GM19397 (cell line): ENCODE results near the gene GALNT2.

Experiments used
- ATAC-seq: cut with Tn5 transposase; IDR thresholded peaks from one replicate; pipeline ENCODE4 v1.9.1; 2021; ENCODE audit warnings: mild to moderate bottlenecking, moderate library complexity; ENCODE audit not compliant: unreplicated experiment

Gene GALNT2

GRCh38 chr1:230109066-230109465, 42.0 kb downstream of the GALNT2 start:
- ATAC-seq, result no peak

GRCh38 chr1:230109895-230110667, 43.0 kb downstream of the GALNT2 start:
- ATAC-seq, result peak; percentile 85

GRCh38 chr1:230110971-230111370, 43.9 kb downstream of the GALNT2 start:
- no peak for ATAC-seq

GRCh38 chr1:230112131-230112701, 45.2 kb downstream of the GALNT2 start:
- no peak for ATAC-seq

GRCh38 chr1:230112782-230113181, 45.7 kb downstream of the GALNT2 start:
- no peak for ATAC-seq

- ATAC-seq, result no peak
Observed at GRCh38 chr1:230113235-230113592, 46.2 kb downstream of the GALNT2 start.

GRCh38 chr1:230113593-230114236, 46.7 kb downstream of the GALNT2 start:
- no peak for ATAC-seq

GRCh38 chr1:230114237-230114651, 47.2 kb downstream of the GALNT2 start:
- no peak for ATAC-seq

GRCh38 chr1:230117694-230118093, 50.7 kb downstream of the GALNT2 start:
- peak; percentile 46 for ATAC-seq

GRCh38 chr1:230119340-230119739, 52.3 kb downstream of the GALNT2 start:
- no peak for ATAC-seq

GRCh38 chr1:230120289-230120920, 53.4 kb downstream of the GALNT2 start:
- ATAC-seq, result no peak

- no peak for ATAC-seq
Observed at GRCh38 chr1:230120921-230121381, 53.9 kb downstream of the GALNT2 start.

- no peak for ATAC-seq
Observed at GRCh38 chr1:230121950-230122349, 54.9 kb downstream of the GALNT2 start.

GRCh38 chr1:230122366-230123279, 55.6 kb downstream of the GALNT2 start:
- no peak for ATAC-seq

- ATAC-seq, result peak; percentile 75
Observed at GRCh38 chr1:230123280-230124185, 56.5 kb downstream of the GALNT2 start.

GRCh38 chr1:230124186-230125128, 57.4 kb downstream of the GALNT2 start:
- no peak for ATAC-seq

- no peak for ATAC-seq
Observed at GRCh38 chr1:230125141-230125540, 58.1 kb downstream of the GALNT2 start.
